ENCODE results near the gene ABHD8.

DNA sequence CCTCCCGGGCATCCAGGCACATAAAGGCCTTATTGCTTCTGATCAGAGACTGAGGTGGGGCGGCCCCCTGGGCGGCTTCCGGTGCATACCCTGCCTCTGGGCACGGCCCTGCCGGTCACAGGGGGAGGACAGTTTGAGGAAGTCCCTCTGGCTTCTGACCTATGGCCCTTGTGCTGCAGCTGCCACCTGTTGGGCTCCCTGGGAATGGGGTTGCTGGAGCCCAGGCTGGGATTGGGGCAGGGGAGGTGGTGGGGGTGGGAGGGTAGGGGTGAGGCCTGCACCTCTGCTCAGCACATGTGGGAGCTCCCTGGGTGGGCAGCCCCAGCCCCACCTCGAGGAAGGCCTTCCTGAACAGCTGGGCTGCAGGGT, 20.7 kb upstream of the ABHD8 start:
- TF ChIP-seq, protein P1, sequence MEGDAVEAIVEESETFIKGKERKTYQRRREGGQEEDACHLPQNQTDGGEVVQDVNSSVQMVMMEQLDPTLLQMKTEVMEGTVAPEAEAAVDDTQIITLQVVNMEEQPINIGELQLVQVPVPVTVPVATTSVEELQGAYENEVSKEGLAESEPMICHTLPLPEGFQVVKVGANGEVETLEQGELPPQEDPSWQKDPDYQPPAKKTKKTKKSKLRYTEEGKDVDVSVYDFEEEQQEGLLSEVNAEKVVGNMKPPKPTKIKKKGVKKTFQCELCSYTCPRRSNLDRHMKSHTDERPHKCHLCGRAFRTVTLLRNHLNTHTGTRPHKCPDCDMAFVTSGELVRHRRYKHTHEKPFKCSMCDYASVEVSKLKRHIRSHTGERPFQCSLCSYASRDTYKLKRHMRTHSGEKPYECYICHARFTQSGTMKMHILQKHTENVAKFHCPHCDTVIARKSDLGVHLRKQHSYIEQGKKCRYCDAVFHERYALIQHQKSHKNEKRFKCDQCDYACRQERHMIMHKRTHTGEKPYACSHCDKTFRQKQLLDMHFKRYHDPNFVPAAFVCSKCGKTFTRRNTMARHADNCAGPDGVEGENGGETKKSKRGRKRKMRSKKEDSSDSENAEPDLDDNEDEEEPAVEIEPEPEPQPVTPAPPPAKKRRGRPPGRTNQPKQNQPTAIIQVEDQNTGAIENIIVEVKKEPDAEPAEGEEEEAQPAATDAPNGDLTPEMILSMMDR (conservative IDR thresholded peaks at IDR 0.05 in 1 of 2, IDR thresholded peaks at IDR 0.05 in 1 of 2; ENCODE audit: low read depth in 1 of 2, low read length in 2 of 2), result no peak
- TF ChIP-seq EZH2 (IDR thresholded peaks at IDR 0.05; ENCODE audit: low read length, missing control alignments), result no peak
